ENCODE results near the gene CTF1.

DNA sequence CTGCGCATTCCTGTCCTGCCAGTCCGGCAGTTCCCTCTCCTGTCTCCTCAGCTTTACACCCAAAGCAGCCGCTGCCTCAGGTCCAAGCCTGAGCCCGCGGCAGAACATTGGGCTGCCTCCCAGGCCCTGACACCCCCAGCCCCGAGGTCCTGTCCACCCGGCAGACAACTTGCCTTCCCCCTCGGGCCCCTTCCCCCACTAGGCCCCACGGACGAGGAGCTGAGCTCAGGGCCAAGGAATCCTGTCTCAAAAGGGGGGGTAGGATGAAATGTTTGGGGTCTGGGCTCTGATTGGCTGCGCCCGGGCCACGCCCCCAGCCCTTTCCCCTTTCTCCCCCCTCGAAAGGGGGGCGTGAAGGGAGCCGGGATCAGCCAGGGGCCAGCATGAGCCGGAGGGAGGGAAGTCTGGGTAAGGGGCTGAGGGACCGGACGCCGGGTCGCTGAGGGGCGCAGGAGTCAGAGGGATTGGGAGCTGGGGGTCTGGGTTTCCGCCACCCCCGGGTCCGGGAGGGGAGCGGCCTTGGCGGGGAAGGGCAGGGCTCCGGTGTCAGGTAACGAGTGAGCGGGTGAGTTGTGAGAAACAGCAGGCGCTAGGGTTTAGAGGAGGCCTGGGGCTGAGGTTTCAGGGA lies at the start of gene CTF1:
- TF ChIP-seq, protein P1, sequence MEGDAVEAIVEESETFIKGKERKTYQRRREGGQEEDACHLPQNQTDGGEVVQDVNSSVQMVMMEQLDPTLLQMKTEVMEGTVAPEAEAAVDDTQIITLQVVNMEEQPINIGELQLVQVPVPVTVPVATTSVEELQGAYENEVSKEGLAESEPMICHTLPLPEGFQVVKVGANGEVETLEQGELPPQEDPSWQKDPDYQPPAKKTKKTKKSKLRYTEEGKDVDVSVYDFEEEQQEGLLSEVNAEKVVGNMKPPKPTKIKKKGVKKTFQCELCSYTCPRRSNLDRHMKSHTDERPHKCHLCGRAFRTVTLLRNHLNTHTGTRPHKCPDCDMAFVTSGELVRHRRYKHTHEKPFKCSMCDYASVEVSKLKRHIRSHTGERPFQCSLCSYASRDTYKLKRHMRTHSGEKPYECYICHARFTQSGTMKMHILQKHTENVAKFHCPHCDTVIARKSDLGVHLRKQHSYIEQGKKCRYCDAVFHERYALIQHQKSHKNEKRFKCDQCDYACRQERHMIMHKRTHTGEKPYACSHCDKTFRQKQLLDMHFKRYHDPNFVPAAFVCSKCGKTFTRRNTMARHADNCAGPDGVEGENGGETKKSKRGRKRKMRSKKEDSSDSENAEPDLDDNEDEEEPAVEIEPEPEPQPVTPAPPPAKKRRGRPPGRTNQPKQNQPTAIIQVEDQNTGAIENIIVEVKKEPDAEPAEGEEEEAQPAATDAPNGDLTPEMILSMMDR (IDR thresholded peaks at IDR 0.05): no peak
- no peak for TF ChIP-seq POLR2A (IDR thresholded peaks at IDR 0.05)

All from lower leg skin (tissue), 3 donors.